HepG2 (cell line): ENCODE measurements around the gene RTN3. TPM values are rescaled to one million over a fixed set of nuclear protein-coding genes. Genes with fewer than 3 reads are reported as not detected.
A peak's percentile ranks its signal among the peaks of the same experiment; 100 is the strongest.

Source experiments
- ATF7 ChIP-seq, 2 experiments: fragments of 450-650 bp in 1 of 2; sonication (generic) in 1 of 2; formaldehyde crosslinking in 1 of 2; IDR thresholded peaks; 2 replicates each; pipeline versions ENCODE4 v1.4.0 to v1.6.1; 2016 to 2020; ENCODE audit warnings: antibody characterized with exemption in 1 of 2, mild to moderate bottlenecking in 1 of 2, missing genetic modification reagents in 1 of 2
- HNF4A ChIP-seq: sonication (generic); formaldehyde crosslinking; IDR thresholded peaks from 2 replicates; pipeline ENCODE4 v1.4.0; 2020; ENCODE audit warnings: missing genetic modification reagents
- HNRNPH1 ChIP-seq: fragments of 200-400 bp; formaldehyde crosslinking; optimal IDR thresholded peaks from 2 replicates; pipeline ENCODE3; 2017; ENCODE audit warnings: mild to moderate bottlenecking, low read depth, low read length
- KDM3A ChIP-seq: IDR thresholded peaks from 2 replicates; pipeline ENCODE4 v1.6.1; 2018; ENCODE audit warnings: low read depth, missing compliant biosample characterization
- NFATC3 ChIP-seq: sonication (generic); formaldehyde crosslinking; IDR thresholded peaks from 2 replicates; pipeline ENCODE4 v1.5.1; 2020; ENCODE audit warnings: mild to moderate bottlenecking, missing genetic modification reagents
- PAF1 ChIP-seq: IDR thresholded peaks from 2 replicates; pipeline ENCODE4 v1.6.1; 2016; ENCODE audit warnings: missing genetic modification reagents, missing compliant biosample characterization
- RERE ChIP-seq: IDR thresholded peaks from 2 replicates; pipeline ENCODE4 v1.6.1; 2016; ENCODE audit warnings: low read depth, missing genetic modification reagents, missing compliant biosample characterization
- ZNF407 ChIP-seq: sonication (generic); formaldehyde crosslinking; IDR thresholded peaks from one replicate; pipeline ENCODE4 v1.5.1; 2020; ENCODE audit warnings: mild to moderate bottlenecking, missing genetic modification reagents; ENCODE audit errors: not compliant biosample characterization
- ZNF530 ChIP-seq: sonication (generic); formaldehyde crosslinking; IDR thresholded peaks from 2 replicates; pipeline ENCODE4 v1.5.0; 2020; ENCODE audit warnings: low read depth, mild to moderate bottlenecking, missing genetic modification reagents
- ZNF577 ChIP-seq: sonication (generic); formaldehyde crosslinking; IDR thresholded peaks from 2 replicates; pipeline ENCODE4 v1.4.0; 2020; ENCODE audit warnings: mild to moderate bottlenecking, low read depth, missing genetic modification reagents, borderline replicate concordance
- ZXDC ChIP-seq: sonication (generic); formaldehyde crosslinking; IDR thresholded peaks from 2 replicates; pipeline ENCODE4 v1.5.0; 2020; ENCODE audit warnings: mild to moderate bottlenecking, missing genetic modification reagents
- polyA plus RNA-seq, 8 experiments: library from polyadenylated mRNA; depleted of rRNA in 3 of 8; stranded (reverse) in 7 of 8; unstranded in 1 of 8; fragments of >200 nt; fragmentation: Illumina TruSeq in 4 of 8; extraction: Trizol in 4 of 8; gene quantifications; 2 replicates each; pipeline versions ENCODE4 v1.2.1 to v1.2.3, GENCODE V29; 2011 to 2016; ENCODE audit warnings: low read depth in 4 of 8, missing spikeins in 1 of 8, mixed read lengths in 1 of 8; ENCODE audit not compliant: insufficient read depth in 1 of 8
- total RNA-seq, 5 experiments: library from RNA; depleted of rRNA; stranded (reverse); fragments of >200 nt; fragmentation: Illumina TruSeq; extraction: Trizol; gene quantifications; 2 replicates each; pipeline ENCODE4 v1.2.3, GENCODE V29; 2016; ENCODE audit warnings: low read depth in 1 of 5

Gene RTN3
- total and polyA plus RNA-seq, 2 of the 13 experiments (the other 11 are each of a cell fraction or from before 2014, with no cell fraction given), result 32.2 to 41.1 TPM

GRCh38 chr11:63681321-63682065, at the start of gene RTN3 (continued):
- peak; percentile 64 for TF ChIP-seq ZNF407
- no peak for TF ChIP-seq NFATC3 (CRISPR knock-in tag)
- no peak for TF ChIP-seq HNF4A (CRISPR knock-in tag)
- no peak for TF ChIP-seq ZNF530 (CRISPR knock-in tag)
- TF ChIP-seq ZXDC (CRISPR knock-in tag), result no peak
- TF ChIP-seq RERE (CRISPR knock-in tag), result no peak
- TF ChIP-seq HNRNPH1, result no peak
- TF ChIP-seq PAF1, result no peak
- TF ChIP-seq ZNF577, result no peak
- no peak for TF ChIP-seq KDM3A (CRISPR knock-in tag)
- no peak for TF ChIP-seq ATF7 (IDR thresholded peaks at IDR 0.05)
- no peak for TF ChIP-seq ATF7 (CRISPR knock-in tag; IDR thresholded peaks at IDR 0.05)
